Suprapubic skin (tissue), 4 donors: ENCODE results near the gene NEUROD2.

Experiments
- CTCF ChIP-seq, 2 donors: fragments of 200-600 bp in 1 of 2; fragments of 450-650 bp in 1 of 2; sonication (generic) in 1 of 2; IDR thresholded peaks; one replicate each; pipeline ENCODE4 v1.5.1; 2016 to 2019; ENCODE audit warnings: antibody characterized with exemption in 2 of 2, mild to moderate bottlenecking in 1 of 2, moderate library complexity in 1 of 2
- EP300 ChIP-seq: sonication (generic); formaldehyde crosslinking; IDR thresholded peaks from one replicate; pipeline ENCODE4 v1.6.1; 2017; ENCODE audit warnings: antibody characterized with exemption
- POLR2A ChIP-seq, 2 donors: fragments of 450-650 bp; IDR thresholded peaks; one replicate each; pipeline ENCODE4 v1.6.1; 2017; ENCODE audit warnings: antibody characterized with exemption in 2 of 2, mild to moderate bottlenecking in 2 of 2, moderate library complexity in 2 of 2
- POLR2AphosphoS5 ChIP-seq, 3 donors: sonication (generic); formaldehyde crosslinking; IDR thresholded peaks; one replicate each; pipeline ENCODE4 v1.6.1; 2017; ENCODE audit warnings: antibody characterized with exemption in 3 of 3

GRCh38 chr17:39618956-39619785 lies 11.5 kb upstream of the NEUROD2 start:
- TF ChIP-seq CTCF (IDR thresholded peaks at IDR 0.05) (no peak), EP300 (no peak), POLR2A (IDR thresholded peaks at IDR 0.05) (no peak), POLR2AphosphoS5 (IDR thresholded peaks at IDR 0.05) (no peak)
